ENCODE results near the gene DEDD.

DEDD gene

DNA sequence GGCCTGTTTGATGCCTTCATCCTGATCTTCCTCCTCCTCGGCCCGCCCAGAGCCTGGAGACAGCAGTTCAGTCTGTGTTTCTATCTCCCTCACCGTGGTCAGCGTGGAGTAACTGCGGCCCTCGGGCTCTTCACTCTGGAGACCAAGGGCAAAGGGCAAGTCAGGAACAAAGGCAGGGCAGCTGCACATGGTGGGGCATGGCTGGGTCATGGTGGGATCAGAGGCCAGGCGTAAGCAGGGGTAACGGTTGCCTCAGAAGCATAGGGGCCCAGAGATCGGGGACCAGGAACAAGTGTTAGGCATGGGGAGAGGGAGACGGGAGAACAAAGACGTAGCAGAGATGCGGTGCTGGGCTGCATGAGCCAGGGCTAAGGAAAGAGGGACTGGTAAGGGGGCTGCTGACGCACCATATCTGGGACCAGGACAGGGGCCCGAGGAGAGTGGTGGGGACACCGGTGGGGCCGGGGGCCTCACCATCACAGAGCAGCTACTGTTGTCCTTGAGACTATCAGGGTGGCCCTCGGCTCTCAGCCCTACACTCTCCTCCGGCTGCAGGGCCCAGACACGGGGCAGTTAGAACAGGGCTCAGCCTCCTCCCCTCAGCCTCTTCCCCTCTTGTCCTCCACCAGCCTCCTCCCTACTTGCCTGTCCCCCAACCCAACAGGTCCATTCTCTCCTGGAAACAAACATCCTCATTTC, 59.6 kb downstream of the DEDD start:
- DNase-seq, result no peak

GRCh38 chr1:161071886-161072371, 60.5 kb downstream of the DEDD start:
- peak in 2 of 14 donors; percentile 1 to 5 for DNase-seq
